ENCODE results near the gene IL18BP.

Gene IL18BP

GRCh38 chr11:71999362-71999761, 653 bp downstream of the IL18BP start:
- no peak for TF ChIP-seq CTCF (IDR thresholded peaks at IDR 0.05)
- Histone ChIP-seq H3K4me1 (peaks cover 0 to 24% (median 16%) of the 10 kb centered on the region in 4 donors), H3K9me3 (no peaks in the 10 kb centered on the region), H3K27ac (peak overlapping the region; percentile 44 to 65), H3K36me3 (peaks cover 16 to 60% (median 40%) of the 10 kb centered on the region in 3 donors), H3K27me3 (no peaks in the 10 kb centered on the region), H3K4me3 (peak overlapping the region; percentile 9 to 28)
- intact Hi-C loops (cut with DNase I; ENCODE audit: low total_unique reads) = no loop called here
- DNase-seq = no peak

GRCh38 chr11:71999798-72000197, 1.1 kb downstream of the IL18BP start:
- no peak for DNase-seq
- TF ChIP-seq CTCF (IDR thresholded peaks at IDR 0.05) = no peak
- peaks cover 20 to 65% (median 44%) of the 10 kb centered on the region in 3 donors for H3K36me3 ChIP-seq
- H3K27ac ChIP-seq = peak overlapping the region; percentile 44 to 65
- H3K4me1 ChIP-seq = peaks cover 0 to 24% (median 16%) of the 10 kb centered on the region in 4 donors
- peak overlapping the region in 1 of 2 donors; percentile 28 for H3K4me3 ChIP-seq
- H3K27me3 ChIP-seq = no peaks in the 10 kb centered on the region
- intact Hi-C loops (cut with DNase I; ENCODE audit: low total_unique reads) = no loop called here
- H3K9me3 ChIP-seq = no peaks in the 10 kb centered on the region

GRCh38 chr11:72000202-72000867, 1.6 kb downstream of the IL18BP start:
- H3K27me3 ChIP-seq = no peaks in the 10 kb centered on the region
- H3K4me1 ChIP-seq = peaks cover 0 to 24% (median 16%) of the 10 kb centered on the region in 4 donors
- DNase-seq = no peak
- H3K9me3 ChIP-seq = no peaks in the 10 kb centered on the region
- H3K27ac ChIP-seq = peak overlapping the region; percentile 44 to 65
- H3K36me3 ChIP-seq = peaks cover 26 to 67% (median 50%) of the 10 kb centered on the region in 3 donors
- H3K4me3 ChIP-seq = no peak overlapping the region
- intact Hi-C loops (cut with DNase I; ENCODE audit: low total_unique reads) = no loop called here
- TF ChIP-seq CTCF (IDR thresholded peaks at IDR 0.05) = no peak

- H3K4me1 ChIP-seq = peaks cover 0 to 24% (median 16%) of the 10 kb centered on the region in 4 donors
- no peak for DNase-seq
- H3K4me3 ChIP-seq = no peak overlapping the region
- H3K9me3 ChIP-seq = no peaks in the 10 kb centered on the region
- intact Hi-C loops (cut with DNase I; ENCODE audit: low total_unique reads) = no loop called here
- no peaks in the 10 kb centered on the region for H3K27me3 ChIP-seq
- H3K27ac ChIP-seq = no peak overlapping the region
- TF ChIP-seq CTCF (IDR thresholded peaks at IDR 0.05) = no peak
- peaks cover 35 to 67% (median 50%) of the 10 kb centered on the region in 3 donors for H3K36me3 ChIP-seq
Measured at GRCh38 chr11:72001285-72001684, 2.6 kb downstream of the IL18BP start.

- no peaks in the 10 kb centered on the region for H3K27me3 ChIP-seq
- peaks cover 0 to 24% (median 16%) of the 10 kb centered on the region in 4 donors for H3K4me1 ChIP-seq
- no peak overlapping the region for H3K4me3 ChIP-seq
- DNase-seq = no peak
- no peaks in the 10 kb centered on the region for H3K9me3 ChIP-seq
- no peak for TF ChIP-seq CTCF (IDR thresholded peaks at IDR 0.05)
- intact Hi-C loops (cut with DNase I; ENCODE audit: low total_unique reads) = no loop called here
- peaks cover 42 to 67% (median 50%) of the 10 kb centered on the region in 3 donors for H3K36me3 ChIP-seq
- no peak overlapping the region for H3K27ac ChIP-seq
Measured at GRCh38 chr11:72001834-72002591, 3.3 kb downstream of the IL18BP start.

Measured in tibial artery (tissue), 4 donors.